ENCODE results near the gene SLC39A12. TPM values are rescaled to one million over a fixed set of nuclear protein-coding genes. Genes with fewer than 3 reads are reported as not detected.

SLC39A12 gene
- polyA plus RNA-seq, 1 donor (not counting 4 experiments of a cell fraction or from before 2014, with no cell fraction given): 0.07 TPM

DNA sequence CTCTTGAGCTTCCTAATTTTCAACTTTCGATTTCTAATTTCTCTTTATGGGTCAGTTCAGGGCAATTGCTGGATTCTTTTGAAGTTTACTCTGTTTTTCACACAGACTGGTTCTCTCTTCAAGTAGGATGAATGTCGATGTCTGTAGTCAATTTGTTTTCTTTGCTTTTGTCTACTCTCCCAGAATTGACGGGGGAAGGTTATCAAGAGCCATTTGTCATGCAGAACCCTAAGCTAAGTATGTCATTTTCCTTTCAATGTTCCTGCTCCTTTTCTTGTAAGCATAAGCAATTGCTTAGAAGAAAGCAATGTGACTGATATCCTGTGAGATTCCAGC, 53.7 kb downstream of the SLC39A12 start:
- no peak overlapping the region for H3K4me3 ChIP-seq (ENCODE audit: control insufficient read depth in 2 of 3, extremely low read depth in 1 of 3, insufficient read depth in 2 of 3, low read depth in 1 of 3, low read length in 3 of 3)
- H3K27ac ChIP-seq (ENCODE audit: control insufficient read depth, insufficient read depth, low read length): no peak overlapping the region
- no peaks in the 10 kb centered on the region for H3K79me2 ChIP-seq (ENCODE audit: control insufficient read depth, insufficient read depth, low read length)
- dilution Hi-C loops (cut with MboI; ENCODE audit: extremely low pct_ligation_motif_present, low sequenced_read_pairs): no loop called here
- no peak overlapping the region for H3K9ac ChIP-seq (ENCODE audit: control insufficient read depth, extremely low read depth, insufficient read depth, low read length)
- no peaks in the 10 kb centered on the region for H4K20me1 ChIP-seq (ENCODE audit: control insufficient read depth, extremely low read depth, insufficient read depth, low read length)
- H3K9me1 ChIP-seq (ENCODE audit: control insufficient read depth, extremely low read depth, insufficient read depth, low read length): no peaks in the 10 kb centered on the region
- H3K27me3 ChIP-seq (ENCODE audit: control insufficient read depth, extremely low read depth, insufficient read depth, low read length): no peaks in the 10 kb centered on the region
- DNase-seq (ENCODE audit: low read depth, low spot score): no peak
- FAIRE-seq: no peak
- no peaks in the 10 kb centered on the region for H3K36me3 ChIP-seq (ENCODE audit: control insufficient read depth in 2 of 2, extremely low read depth in 1 of 2, insufficient read depth in 2 of 2, low read length in 2 of 2)
- H2AFZ ChIP-seq (ENCODE audit: control insufficient read depth, low read length): peak overlapping the region; percentile 16
- H3K4me1 ChIP-seq (ENCODE audit: control insufficient read depth, extremely low read depth, insufficient read depth, low read length): peaks cover 7% of the 10 kb centered on the region
- TF ChIP-seq, protein P1, sequence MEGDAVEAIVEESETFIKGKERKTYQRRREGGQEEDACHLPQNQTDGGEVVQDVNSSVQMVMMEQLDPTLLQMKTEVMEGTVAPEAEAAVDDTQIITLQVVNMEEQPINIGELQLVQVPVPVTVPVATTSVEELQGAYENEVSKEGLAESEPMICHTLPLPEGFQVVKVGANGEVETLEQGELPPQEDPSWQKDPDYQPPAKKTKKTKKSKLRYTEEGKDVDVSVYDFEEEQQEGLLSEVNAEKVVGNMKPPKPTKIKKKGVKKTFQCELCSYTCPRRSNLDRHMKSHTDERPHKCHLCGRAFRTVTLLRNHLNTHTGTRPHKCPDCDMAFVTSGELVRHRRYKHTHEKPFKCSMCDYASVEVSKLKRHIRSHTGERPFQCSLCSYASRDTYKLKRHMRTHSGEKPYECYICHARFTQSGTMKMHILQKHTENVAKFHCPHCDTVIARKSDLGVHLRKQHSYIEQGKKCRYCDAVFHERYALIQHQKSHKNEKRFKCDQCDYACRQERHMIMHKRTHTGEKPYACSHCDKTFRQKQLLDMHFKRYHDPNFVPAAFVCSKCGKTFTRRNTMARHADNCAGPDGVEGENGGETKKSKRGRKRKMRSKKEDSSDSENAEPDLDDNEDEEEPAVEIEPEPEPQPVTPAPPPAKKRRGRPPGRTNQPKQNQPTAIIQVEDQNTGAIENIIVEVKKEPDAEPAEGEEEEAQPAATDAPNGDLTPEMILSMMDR (optimal IDR thresholded peaks at IDR 0.05 in 1 of 3, IDR thresholded peaks at IDR 0.05 in 1 of 3, conservative IDR thresholded peaks at IDR 0.05 in 1 of 3; ENCODE audit: extremely low read depth in 1 of 3, insufficient read depth in 2 of 3, low read length in 3 of 3): no peak
- no peak for TF ChIP-seq EZH2 (IDR thresholded peaks at IDR 0.05; ENCODE audit: low read length)
- no peaks in the 10 kb centered on the region for H3K9me3 ChIP-seq (ENCODE audit: control insufficient read depth, low read depth, low read length)
- peak overlapping the region; percentile 18 for H3K4me2 ChIP-seq (ENCODE audit: control insufficient read depth, extremely low read depth, insufficient read depth, low read depth, low read length)

DNA sequence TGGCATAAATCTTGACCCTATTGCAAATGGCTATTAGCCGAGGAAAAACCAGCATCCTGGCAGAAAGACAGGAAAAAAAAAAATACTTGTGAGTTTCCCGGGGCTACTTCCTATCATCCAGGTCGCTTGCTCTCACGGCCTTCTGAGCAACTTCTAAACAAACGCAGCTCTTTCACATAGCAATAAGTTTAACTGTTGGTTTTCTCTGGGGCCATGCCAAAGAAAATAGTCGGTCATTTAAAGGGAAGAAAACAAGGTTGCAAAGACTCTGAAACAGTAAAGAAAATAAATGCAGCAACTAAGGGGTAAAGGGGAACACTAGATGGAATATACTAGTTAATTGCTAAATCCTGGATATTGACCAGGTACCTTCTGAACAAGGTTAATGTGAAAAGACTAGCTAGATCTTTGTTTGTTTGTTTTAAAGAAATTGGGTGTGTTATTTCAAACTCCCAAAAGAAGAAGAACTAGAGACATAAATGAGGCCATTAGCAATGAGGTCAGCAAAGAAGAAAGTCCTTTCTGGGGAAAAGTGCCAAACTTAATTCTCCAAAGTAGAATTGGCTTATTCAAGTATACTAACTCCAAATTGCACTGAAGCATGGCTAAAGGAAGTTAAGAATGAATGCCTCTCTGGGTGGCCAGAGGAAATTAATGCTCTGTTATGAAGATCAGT, 54.2 kb downstream of the SLC39A12 start:
- TF ChIP-seq, protein P1 (optimal IDR thresholded peaks at IDR 0.05 in 1 of 3, IDR thresholded peaks at IDR 0.05 in 1 of 3, conservative IDR thresholded peaks at IDR 0.05 in 1 of 3; ENCODE audit: extremely low read depth in 1 of 3, insufficient read depth in 2 of 3, low read length in 3 of 3): no peak
- TF ChIP-seq EZH2 (IDR thresholded peaks at IDR 0.05; ENCODE audit: low read length): no peak
- H3K9me3 ChIP-seq (ENCODE audit: control insufficient read depth, low read depth, low read length): no peaks in the 10 kb centered on the region
- no peak overlapping the region for H3K27ac ChIP-seq (ENCODE audit: control insufficient read depth, insufficient read depth, low read length)
- H3K9me1 ChIP-seq (ENCODE audit: control insufficient read depth, extremely low read depth, insufficient read depth, low read length): no peaks in the 10 kb centered on the region
- H3K27me3 ChIP-seq (ENCODE audit: control insufficient read depth, extremely low read depth, insufficient read depth, low read length): no peaks in the 10 kb centered on the region
- H3K4me2 ChIP-seq (ENCODE audit: control insufficient read depth, extremely low read depth, insufficient read depth, low read depth, low read length): no peak overlapping the region
- peaks cover 10% of the 10 kb centered on the region for H3K4me1 ChIP-seq (ENCODE audit: control insufficient read depth, extremely low read depth, insufficient read depth, low read length)
- H3K36me3 ChIP-seq (ENCODE audit: control insufficient read depth in 2 of 2, extremely low read depth in 1 of 2, insufficient read depth in 2 of 2, low read length in 2 of 2): no peaks in the 10 kb centered on the region
- dilution Hi-C loops (cut with MboI; ENCODE audit: extremely low pct_ligation_motif_present, low sequenced_read_pairs): no loop called here
- no peaks in the 10 kb centered on the region for H4K20me1 ChIP-seq (ENCODE audit: control insufficient read depth, extremely low read depth, insufficient read depth, low read length)
- FAIRE-seq (no peak), DNase-seq (ENCODE audit: low read depth, low spot score) (no peak)
- H3K9ac ChIP-seq (ENCODE audit: control insufficient read depth, extremely low read depth, insufficient read depth, low read length): no peak overlapping the region
- no peaks in the 10 kb centered on the region for H3K79me2 ChIP-seq (ENCODE audit: control insufficient read depth, insufficient read depth, low read length)
- H3K4me3 ChIP-seq (ENCODE audit: control insufficient read depth in 2 of 3, extremely low read depth in 1 of 3, insufficient read depth in 2 of 3, low read depth in 1 of 3, low read length in 3 of 3): no peak overlapping the region
- H2AFZ ChIP-seq (ENCODE audit: control insufficient read depth, low read length): no peak overlapping the region

Measured in keratinocyte (primary cell).